Activated CD4-positive, CD25-positive, alpha-beta regulatory T cell (primary cell): ENCODE data around the gene TBR1.

Experiments
- DNase-seq, 4 experiments: peaks; one replicate each; lab custom pipeline; 2025; lab: John Stamatoyannopoulos, UW

Gene TBR1

GRCh38 chr2:161415034-161415986 is 787 bp upstream of the TBR1 start:
- DNase-seq, result no peak

GRCh38 chr2:161416708-161417437 is 776 bp downstream of the TBR1 start:
- DNase-seq, result no peak

DNA sequence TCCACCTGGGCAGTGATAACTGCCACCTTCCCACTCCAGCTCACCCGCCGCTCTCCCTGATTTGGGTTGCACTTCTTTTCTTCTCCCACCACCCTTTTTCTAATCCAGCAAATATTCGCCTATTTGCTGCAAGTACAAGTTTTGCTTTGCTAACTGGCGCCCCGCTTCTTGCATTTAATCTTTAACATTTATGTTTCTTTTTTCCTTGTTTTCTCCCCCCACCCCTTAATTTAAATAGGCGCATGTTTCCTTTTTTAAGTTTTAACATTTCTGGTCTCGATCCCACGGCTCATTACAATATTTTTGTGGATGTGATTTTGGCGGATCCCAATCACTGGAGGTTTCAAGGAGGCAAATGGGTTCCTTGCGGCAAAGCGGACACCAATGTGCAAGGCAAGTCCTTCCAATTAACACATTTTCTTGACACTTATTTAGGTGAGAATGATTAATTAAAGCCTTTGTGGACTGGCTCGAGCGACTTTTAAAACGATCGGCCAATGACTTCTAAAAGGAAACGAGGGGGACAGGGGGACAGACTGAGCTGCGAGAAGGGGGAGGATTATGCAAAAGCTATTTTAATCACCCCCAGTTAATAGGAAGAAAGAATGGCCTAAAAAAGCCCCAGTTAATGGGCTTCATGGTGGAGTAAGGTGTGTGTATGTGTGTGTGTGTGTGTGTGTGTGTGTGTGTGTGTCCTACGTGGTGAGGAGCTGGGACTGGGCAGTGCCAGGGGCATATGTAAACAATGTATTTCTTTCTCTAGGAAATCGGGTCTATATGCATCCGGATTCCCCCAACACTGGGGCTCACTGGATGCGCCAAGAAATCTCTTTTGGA is 1.6 kb downstream of the TBR1 start:
- no peak for DNase-seq

GRCh38 chr2:161418275-161418714 is 2.2 kb downstream of the TBR1 start:
- DNase-seq, result no peak

DNA sequence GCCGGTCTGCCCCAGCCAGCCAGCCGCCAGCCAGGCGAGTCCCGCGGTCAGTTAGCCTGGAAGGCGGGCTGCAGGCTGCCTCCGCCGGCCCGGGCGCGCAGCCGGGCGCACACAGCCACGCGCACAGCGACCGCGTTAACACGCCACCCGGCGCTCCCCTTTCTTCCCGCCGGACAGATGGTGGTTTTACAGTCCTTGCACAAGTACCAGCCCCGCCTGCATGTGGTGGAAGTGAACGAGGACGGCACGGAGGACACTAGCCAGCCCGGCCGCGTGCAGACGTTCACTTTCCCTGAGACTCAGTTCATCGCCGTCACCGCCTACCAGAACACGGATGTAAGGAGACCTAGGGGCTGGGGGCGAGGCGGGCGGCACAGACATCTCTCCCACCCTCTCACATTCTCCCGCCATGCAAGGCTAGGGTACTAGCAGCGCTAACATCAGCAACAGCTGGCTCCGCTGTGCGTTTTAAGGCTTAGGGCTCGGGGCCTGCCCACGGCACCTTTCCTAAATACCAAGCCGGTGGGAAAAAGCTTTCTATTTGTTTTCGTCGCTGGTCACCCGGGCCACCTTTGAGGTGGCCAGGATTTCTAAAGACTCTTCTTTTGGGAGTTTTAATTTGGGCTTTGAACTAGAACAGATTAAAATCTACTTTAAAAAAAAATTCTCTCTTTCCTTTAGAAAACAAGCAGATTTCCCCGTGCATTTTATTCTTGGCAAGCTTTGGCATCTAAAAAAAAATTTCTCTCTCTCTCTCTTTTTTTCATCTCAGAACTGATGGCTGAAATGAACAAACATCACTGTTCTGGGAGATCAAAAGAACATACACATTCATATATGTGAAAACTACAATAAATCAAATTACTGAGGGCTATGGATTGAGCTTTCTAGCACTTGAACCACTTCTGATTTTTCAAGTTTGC is 2.9 kb downstream of the TBR1 start:
- no peak for DNase-seq

DNA sequence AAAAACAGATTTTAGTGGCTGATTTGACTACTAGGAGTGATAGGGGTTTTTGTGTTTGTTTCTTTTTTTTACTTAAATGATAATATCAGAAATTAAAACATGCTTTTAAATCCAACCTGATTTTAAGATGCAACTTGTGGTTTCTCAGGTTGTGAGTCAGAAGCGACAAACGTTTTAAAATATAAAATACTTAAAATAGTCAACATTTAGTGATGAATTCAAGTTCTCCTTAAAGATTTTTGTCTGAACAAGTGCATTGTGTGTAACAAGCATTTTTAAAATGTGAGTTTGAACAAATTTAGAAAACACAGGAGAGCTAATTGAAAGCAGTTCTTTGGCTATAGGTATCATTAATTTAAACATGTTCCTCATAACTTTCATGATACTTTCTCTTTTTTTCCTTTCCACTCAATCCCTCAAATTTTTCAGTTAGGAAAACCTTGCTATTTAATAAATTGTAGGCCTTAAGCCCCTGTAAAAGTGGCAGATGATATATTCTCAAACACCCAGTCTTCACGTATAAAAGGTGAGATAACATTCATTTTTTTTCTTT is 3.6 kb downstream of the TBR1 start:
- DNase-seq, result no peak

GRCh38 chr2:161420406-161421074 is 4.4 kb downstream of the TBR1 start:
- no peak for DNase-seq

- no peak for DNase-seq
These were observed 5.6 kb downstream of the TBR1 start for GRCh38 chr2:161421686-161422085.

GRCh38 chr2:161422816-161423403 is 6.8 kb downstream of the TBR1 start:
- DNase-seq, result no peak

- no peak for DNase-seq
These were observed 7.6 kb downstream of the TBR1 start for GRCh38 chr2:161423421-161424393.

DNA sequence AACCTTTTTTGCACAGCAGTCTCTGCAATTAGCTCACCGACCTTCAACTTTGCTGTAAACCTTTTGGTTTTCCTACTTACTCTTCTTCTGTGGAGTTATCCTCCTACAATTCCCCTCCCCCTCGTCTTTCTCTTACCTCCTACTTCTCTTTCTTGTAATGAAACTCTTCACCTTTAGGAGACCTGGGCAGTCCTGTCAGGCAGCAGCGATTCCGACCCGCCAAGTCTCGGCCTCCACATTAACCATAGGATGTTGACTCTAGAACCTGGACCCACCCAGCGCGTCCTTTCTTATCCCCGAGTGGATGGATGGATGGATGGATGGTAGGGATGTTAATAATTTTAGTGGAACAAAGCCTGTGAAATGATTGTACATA is 8.3 kb downstream of the TBR1 start:
- no peak for DNase-seq

- no peak for DNase-seq
These were observed 9.0 kb downstream of the TBR1 start for GRCh38 chr2:161424891-161425727.

DNA sequence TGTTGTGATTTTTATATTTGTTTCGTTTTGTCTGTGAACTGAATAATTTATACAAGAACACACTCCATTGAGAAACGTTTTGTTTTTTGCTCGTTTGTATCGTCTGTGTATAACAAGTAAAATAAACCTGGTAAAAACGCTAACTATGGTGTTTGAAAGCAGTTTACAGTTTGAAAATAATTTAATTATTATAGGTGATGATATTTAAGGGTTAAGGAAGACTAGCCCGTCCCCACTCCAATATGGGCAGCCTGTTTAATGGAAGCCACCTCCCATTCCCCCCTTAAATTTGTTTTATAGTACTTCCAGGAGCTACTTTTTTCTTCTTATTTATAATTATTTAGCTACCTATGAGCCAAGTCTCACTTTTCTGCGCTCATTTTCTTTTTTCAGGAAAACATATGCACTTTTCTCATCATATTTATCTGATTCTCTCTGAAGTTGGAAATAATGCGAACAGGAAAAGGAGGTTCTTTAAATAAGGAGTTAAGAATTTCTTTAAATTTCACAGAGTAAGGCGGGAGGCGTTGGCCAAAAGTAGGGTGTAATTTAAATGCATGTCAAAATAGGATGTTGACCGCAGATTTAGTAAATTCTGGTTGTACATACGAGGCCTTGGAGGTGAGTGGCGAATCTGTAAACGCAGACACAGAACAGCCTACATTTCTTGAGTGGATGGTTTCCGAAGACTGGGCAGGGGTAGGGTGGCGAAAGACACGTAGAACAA is 9.8 kb downstream of the TBR1 start:
- DNase-seq, result no peak

DNA sequence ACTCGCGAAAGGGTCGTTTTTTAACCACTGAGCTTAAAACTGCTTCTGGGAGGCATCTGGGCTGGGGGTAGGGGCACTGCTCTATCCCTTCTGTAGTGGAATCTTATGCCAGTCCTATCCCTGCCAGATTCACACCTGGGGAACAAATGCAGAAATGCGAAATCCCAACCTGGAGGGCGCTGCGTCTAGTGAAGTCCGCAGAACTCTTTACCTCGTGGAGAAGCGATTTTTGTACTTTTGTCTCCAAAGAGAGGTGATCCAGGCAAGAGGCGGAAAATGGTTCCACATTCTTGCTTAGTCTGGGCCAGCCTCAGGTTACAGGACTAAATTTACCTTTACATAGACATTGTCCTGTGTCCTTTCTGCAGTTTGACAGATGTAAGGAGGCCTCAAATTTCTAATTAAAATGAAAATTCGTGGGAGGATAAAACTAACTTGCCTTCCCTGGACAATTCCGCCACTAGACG is 10.4 kb downstream of the TBR1 start:
- no peak for DNase-seq

GRCh38 chr2:161426922-161427663 is 11.0 kb downstream of the TBR1 start:
- DNase-seq, result no peak
